GM21528 (cell line): Measurements from ENCODE around the gene ARHGAP40.

Source experiments
- ATAC-seq: cut with Tn5 transposase; IDR thresholded peaks from one replicate; pipeline ENCODE4 v1.9.1; 2021; ENCODE audit warnings: mild to moderate bottlenecking, moderate library complexity; ENCODE audit not compliant: unreplicated experiment, low FRiP score

Gene ARHGAP40

DNA sequence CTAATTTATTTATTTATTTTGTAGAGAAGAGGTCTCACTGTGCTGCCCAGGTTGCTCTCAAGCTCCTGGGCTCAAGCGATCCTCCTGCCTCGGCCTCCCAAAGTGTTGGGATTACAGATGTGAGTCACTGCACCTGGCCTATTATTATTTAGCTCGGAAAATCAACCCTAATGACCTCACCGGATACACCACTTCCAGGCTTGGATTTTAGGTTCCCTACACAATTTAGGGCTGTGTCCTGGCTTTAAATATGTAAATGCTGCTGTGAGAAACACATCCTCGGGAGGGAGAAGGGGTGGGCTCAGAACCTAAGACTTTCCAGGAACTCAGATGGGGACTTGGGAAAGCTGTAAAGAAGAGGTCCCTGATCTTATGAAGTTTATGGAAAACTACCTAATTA is 71.7 kb downstream of the ARHGAP40 start:
- no peak for ATAC-seq

DNA sequence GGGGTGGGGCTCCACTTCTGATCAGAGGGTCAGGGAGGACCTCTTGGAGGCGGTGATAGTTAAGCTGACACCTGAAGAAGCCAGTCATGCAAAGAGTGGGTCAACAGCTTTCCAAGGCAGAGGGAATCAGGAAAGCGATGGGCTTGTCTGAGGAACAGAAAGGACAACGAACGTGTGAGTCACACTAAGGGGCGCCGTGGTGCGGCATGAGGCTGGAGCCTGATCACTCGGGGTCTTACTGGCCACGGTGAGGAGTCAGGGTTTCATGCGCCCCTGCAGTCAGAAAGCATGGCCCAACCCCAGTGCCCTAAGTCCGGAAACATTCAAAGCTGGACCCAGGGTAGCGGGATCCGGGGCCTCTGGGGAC is 72.1 kb downstream of the ARHGAP40 start:
- no peak for ATAC-seq

DNA sequence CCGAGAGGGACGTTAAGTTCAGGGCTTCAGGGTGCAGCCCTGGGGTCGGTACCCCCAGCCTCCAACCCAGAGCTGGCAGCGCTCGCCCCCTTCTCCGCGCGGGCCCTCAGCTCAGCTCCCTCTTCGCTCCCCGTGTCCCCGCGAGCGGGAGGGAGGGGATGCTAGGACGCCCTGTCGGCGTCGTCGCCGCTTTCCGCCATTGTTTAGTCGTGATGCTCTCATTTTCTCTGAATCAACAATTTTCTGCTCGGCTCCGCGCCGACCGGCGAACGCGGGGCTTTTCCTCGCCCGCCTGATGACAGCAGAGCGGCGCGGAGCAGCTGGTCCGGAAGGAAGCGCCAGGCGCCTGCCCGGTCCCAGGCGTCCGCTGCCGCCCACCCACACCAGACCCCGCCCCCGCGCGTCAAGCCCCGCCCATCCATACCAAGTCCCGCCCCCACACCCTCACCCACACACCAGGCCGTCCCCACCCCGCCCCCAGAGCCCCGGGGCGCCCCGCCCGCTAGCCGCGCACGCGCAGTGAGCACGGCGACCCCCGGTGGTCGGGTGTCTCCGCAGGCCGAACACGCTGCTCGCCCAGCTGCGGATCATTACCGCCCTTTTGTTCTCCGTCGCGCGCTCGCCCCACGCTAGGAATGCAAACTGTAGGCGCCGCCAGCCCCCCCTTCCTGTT is 72.6 kb downstream of the ARHGAP40 start:
- no peak for ATAC-seq

DNA sequence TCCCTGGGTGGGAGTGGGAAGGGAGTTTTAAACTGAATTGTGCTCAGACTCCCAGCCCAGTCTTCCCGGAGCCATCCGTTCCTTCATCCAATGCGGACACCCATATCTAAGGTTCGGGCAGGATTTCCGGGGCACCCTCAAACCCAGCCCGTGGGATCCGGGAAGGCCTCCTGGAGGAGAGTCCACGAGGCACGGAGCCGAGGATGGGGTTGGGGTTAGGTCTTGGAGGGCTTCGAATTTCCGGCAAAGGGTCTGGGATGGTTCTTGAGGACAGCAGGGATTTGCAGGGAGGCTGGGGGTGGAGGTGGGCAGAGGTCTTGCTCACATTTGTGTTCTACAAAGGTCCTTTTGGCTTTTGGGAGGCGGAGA is 73.1 kb downstream of the ARHGAP40 start:
- no peak for ATAC-seq

DNA sequence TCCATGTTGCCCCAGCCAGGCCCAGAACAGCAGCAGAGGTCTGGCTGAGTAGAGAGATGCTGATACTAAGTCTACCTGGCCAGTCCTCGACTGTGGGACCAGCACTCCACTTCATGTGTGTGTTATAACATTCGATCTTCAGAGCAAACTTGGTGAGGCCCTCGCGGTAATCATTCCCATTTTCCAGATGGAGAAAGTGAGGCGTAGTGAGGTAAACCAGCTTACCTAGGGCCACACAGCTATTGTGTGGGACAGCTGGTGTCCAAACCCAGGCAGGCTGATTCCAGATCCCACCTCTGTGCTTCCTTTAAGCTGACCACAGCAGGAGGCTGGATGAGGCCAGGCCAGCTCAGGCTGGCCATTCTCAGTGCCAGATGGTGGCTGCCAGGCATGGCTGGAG is 75.0 kb downstream of the ARHGAP40 start:
- no peak for ATAC-seq

DNA sequence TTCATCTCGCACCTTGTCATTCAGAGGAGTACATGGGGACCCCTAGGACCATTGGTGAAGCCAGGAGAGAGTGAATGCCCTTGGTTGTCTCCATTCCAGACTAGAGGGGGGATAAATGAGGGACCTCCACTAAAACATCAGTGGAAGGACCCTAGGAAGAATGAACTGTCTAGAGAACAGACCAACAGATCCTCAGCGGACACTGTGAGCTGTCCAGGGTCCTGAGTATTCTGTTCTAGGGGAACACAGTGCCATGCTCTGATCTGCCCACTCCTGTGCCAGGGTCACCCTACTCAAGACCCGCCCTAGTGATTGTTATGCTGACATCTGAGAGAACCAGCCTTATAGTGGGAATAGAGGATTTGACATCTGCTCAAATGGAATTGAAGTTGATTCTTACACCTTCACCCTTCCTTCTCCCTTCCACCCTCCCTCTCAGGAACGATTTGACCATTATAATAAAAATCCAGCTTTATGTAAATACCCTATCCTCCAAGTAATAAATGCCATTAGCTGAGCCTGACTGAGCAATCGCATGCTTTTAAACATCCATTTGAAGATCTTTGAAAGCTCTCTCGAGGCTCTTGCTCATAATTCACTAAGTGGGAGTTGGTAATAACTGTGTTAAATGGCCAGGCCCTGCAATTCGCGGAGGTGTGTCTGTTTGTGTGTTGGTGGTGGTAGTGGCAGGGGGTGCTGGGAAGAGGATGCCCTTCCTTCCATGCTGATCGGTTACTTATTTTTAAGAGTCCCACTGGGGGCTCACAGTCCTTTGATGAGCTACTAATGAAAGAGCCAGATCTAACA is 79.1 kb downstream of the ARHGAP40 start:
- no peak for ATAC-seq

DNA sequence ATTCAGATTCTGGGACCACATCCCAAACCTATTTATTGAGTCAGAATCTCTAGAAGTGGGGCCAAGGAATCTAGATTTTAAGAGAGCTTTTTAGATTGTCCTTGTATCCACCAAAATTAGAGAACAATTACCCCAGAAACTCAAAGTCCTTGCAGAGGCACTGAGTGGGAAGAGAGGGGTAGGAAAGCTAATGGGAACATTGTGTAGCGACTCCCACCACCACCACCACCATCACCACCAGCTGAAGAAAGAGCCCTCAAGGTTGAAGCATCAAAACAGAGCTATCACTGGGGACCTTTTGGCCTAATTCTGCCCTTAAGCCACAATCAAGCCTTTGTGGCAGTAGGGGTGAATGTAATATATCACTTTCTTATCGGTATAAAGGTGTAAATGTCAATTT is 83.7 kb downstream of the ARHGAP40 start:
- ATAC-seq, result no peak

DNA sequence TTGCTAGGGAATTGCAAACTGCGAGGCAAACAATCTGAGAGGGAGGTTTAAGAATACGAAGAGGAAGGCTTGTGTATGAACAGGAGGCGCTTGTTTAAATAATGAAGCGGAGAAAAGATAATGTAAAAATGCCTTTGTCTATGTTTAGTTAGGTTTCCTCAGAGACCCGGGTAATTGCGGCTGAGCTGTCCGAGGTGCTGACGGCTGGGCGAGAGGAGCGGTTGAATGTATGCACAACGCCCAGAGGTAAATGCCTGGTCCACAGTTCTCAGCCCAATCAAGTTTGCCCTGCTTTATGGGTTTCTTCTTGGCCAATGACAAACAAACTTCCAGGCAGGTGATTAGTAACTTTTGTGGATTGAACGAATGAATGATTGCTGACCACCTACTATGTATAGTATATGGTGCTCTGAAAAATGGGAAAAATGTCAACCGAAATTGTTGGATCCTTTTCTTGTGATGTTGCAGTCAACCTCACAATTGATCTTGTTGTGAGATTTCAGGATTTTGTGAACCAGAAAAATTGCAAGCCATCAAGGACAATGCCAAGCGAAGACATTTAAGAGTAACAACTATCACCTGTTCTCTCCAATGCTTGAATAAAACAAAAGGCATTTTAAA is 84.4 kb downstream of the ARHGAP40 start:
- no peak for ATAC-seq

DNA sequence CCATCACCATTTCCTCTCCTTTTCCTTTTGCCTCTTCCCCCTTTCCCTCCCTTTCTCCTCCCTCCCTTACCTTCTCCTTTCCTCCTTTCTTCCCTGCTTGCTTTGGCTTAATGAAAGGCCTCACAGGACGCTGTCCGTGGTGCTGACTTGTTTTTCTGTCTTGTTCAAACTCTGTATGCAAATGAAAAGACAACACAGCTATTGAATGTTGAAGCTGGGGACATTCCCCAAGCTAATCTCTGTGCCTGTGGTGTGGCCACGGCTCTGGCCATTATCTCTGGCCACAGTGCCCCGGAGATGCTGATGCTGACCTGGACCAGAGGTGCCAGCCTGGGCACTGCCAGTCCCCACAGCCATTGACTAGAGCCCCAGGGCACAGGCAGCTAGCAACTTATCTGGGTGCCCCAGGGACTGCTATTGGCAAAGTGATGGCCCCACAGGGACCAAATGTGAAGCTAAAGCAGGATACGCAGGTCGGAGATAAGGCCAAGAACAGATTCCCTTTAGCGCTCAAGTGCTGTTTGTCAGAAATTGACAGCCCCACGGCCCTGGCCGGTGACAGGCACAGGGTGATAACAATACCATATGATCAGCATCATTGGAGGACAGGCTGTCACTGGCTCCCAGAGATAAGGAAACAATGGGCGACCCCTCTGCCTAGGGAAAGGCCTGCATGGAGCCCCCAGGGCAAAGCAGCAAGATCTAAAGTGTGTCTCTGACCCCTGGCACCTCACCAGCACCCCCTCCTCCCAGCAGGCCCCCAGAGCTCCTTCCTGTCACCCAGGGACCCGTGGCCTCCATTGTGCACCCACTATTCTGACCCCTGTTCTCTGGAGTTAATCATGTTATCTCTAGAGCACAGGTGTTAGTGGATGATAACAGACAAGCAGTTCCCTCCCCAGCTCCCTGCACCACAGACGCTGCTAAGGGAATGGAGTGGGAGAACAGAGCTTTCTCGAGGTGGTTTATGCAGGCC is 91.1 kb downstream of the ARHGAP40 start:
- no peak for ATAC-seq

DNA sequence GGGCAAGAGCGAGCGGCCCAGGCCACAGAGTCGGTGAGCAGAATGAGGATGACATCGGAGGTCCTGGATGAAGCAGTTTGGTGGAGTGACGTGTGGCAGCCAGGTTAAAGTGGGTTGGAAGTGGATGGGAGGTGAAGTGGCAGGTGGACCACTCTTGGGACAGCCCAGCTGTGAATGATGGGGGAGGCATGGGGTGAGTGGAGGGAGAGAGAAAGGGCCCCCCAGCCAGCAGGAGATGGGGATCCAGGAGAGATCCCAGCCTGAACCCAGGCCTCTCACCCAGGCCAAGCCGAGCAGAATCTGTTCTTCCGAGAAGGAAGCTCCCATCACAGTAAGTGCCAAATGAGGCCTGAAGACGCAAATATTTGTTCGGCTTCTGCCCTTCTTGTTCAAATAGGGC is 95.7 kb downstream of the ARHGAP40 start:
- no peak for ATAC-seq

DNA sequence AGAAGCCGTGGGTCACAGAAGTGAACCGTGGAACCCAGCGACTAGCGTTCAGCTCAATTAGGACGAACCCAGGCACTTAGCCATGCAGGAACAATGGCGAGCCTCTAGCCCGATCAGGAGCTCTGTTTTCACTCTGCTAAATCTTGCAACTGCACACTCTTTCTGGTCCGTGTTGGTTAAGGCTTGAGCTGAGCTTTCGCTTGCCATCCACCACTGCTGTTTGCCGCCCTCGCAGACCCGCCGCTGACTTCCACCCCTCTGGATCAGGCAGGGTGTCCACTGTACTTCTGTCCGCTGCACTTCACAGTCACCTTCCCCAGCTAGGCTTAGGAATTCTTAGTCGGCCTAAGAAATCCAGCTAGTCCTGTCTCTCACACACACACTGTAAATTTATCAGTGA is 96.9 kb downstream of the ARHGAP40 start:
- ATAC-seq, result no peak

DNA sequence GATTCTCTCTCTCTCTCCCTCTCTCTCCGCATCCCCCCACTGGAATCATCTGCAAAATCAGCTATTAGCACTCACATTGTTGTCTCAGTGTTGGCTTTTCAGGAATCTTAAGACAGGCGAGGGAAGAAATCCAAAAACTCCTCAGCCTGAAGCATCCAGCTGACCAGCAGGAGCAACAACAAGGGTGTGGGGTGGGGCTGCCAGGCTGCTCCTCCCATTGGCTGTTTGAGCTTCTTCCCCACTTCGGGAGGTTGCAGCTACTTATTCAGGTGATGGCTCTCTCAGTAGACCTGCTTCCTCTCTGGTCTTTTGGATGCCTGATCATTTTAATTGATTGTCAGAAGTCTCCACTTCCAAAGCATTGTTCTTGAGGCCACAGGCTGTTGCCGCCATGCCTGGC is 98.5 kb downstream of the ARHGAP40 start:
- ATAC-seq, result no peak
